ENCODE data around the gene OPALIN.

OPALIN gene, protein sequence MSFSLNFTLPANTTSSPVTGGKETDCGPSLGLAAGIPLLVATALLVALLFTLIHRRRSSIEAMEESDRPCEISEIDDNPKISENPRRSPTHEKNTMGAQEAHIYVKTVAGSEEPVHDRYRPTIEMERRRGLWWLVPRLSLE

DNA sequence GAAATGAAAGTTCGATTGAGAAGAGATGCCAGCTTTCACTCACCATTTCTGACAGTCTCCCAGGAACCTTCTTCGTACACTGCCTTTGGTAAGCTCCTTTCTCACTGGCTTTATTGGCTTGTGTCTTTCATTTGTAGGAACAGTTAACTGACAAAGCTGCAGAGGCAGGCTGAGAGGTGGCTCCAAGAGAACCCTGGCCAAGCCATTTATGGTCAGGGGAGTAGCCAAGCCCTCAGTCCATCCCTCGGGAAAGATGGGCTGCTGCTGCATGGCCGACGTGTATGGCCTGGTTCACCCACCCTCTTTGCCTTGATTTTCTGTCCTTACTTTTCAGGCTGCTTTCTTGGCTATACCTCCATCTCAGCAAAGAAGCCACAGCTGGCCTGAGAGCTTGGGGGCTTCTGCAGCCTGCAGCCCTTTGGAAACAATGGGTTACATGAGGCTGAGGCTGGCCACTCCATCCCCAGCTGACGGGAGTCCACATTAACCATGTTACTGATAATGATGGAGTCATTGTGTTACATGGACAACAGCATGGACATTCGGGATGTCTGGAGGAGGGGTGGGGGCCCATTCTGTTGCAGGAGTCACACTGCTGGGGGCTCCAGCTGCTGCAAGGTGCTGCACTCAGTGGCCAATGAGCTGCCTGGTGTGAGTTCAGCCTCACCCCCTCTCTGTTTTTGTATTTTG lies at the start of gene OPALIN:
Gene OPALIN (minus strand): TSS at position 152 of the 690 bp plus-strand sequence. CDS start 106 bp downstream, at position 46.
- no peak for DNase-seq (ENCODE audit: extremely low spot score)
- POLR2A ChIA-PET, result no interaction called here
- CTCF ChIA-PET, result interaction anchor here (0.8 to 2.7 kb wide), 8 partner anchors 11 to 342 kb away, joined by 3 to 9 read pairs (median 3); no protein-coding TSS in a partner anchor
- TF ChIP-seq, protein P1, sequence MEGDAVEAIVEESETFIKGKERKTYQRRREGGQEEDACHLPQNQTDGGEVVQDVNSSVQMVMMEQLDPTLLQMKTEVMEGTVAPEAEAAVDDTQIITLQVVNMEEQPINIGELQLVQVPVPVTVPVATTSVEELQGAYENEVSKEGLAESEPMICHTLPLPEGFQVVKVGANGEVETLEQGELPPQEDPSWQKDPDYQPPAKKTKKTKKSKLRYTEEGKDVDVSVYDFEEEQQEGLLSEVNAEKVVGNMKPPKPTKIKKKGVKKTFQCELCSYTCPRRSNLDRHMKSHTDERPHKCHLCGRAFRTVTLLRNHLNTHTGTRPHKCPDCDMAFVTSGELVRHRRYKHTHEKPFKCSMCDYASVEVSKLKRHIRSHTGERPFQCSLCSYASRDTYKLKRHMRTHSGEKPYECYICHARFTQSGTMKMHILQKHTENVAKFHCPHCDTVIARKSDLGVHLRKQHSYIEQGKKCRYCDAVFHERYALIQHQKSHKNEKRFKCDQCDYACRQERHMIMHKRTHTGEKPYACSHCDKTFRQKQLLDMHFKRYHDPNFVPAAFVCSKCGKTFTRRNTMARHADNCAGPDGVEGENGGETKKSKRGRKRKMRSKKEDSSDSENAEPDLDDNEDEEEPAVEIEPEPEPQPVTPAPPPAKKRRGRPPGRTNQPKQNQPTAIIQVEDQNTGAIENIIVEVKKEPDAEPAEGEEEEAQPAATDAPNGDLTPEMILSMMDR (IDR thresholded peaks at IDR 0.05; ENCODE audit: control extremely low read depth, extremely low read depth, low read depth, missing control alignments), result no peak

DNA sequence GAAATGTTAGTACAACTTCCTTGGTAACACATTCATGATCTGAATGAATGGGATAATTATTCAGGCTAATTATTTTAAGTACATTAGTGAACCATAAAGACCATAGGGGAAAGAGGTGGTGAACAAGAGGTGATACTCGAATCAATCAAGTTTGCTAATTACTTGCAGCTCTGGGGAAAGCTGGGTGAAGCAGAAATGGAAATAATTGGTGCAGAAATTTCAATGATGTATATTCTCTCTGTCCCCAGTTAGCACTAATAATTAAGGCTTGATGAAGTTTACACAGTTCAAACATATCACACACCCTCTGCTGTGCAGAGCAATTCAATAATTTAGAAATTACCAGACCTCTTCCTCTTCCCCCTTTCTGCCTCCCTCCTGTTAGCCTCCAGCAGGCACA lies 49.4 kb upstream of the OPALIN start:
- TF ChIP-seq, protein P1 (IDR thresholded peaks at IDR 0.05; ENCODE audit: control extremely low read depth, extremely low read depth, low read depth, missing control alignments), result no peak
- DNase-seq (ENCODE audit: extremely low spot score), result no peak
- CTCF ChIA-PET, result interaction anchor here (1.3 to 2.0 kb wide), 2 partner anchors 8 to 11 kb away, joined by 5 to 6 read pairs; no protein-coding TSS in a partner anchor
- POLR2A ChIA-PET, result no interaction called here

DNA sequence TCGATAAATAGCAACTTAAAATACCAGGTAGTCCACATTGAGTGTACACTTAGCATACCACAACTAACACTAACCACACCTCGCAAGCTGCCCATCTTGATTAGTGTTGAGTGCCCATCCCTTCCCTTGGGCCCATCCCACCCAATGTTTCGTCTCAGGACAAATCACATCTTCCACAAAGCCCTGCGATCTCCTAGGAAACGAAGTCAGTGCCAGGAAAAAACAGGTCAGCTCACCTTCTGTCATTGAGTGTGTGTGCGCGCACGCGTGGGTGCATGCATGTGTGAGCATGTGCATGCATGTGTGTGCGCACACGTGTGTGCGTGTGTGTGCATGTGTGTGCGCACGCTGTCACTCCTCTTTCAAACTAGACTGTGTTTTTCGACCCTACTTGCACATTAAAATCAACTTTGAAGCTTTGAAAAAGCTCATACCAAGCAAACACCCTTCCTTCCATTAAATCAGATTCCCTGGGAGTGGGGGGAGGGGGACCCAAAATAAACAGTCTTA lies 48.8 kb upstream of the OPALIN start:
- TF ChIP-seq, protein P1 (IDR thresholded peaks at IDR 0.05; ENCODE audit: control extremely low read depth, extremely low read depth, low read depth, missing control alignments), result no peak
- ChIA-PET POLR2A (no interaction called here), CTCF (interaction anchor here (1.3 to 2.0 kb wide), 3 partner anchors 9 to 33 kb away, joined by 4 to 6 read pairs (median 5); no protein-coding TSS in a partner anchor)
- no peak for DNase-seq (ENCODE audit: extremely low spot score)

DNA sequence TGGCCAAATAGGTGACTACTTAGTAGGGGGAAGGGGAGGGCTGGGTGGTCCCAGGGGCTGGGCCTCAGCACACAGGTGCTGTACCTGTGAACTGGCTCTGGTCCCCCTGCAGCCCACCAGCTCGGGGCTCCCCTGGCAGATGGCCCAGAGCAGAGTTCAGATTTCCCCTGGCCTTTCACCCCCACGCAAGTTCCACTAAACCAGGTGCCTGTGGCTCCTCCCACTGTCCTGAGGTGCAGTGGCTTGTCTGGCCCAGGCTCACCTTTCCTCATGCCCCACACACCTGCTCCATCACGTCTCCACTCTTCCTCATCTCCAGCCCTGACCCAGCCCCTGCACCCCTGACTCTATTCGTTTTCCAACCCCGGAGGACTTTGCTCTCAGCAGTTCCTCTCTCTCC lies 47.3 kb upstream of the OPALIN start:
- CTCF ChIA-PET, result interaction anchor here (0.7 to 1.5 kb wide), 3 partner anchors 11 to 35 kb away, joined by 3 to 6 read pairs (median 4); no protein-coding TSS in a partner anchor
- POLR2A ChIA-PET, result no interaction called here
- DNase-seq (ENCODE audit: extremely low spot score), result no peak
- TF ChIP-seq, protein P1 (IDR thresholded peaks at IDR 0.05; ENCODE audit: control extremely low read depth, extremely low read depth, low read depth, missing control alignments), result no peak

DNA sequence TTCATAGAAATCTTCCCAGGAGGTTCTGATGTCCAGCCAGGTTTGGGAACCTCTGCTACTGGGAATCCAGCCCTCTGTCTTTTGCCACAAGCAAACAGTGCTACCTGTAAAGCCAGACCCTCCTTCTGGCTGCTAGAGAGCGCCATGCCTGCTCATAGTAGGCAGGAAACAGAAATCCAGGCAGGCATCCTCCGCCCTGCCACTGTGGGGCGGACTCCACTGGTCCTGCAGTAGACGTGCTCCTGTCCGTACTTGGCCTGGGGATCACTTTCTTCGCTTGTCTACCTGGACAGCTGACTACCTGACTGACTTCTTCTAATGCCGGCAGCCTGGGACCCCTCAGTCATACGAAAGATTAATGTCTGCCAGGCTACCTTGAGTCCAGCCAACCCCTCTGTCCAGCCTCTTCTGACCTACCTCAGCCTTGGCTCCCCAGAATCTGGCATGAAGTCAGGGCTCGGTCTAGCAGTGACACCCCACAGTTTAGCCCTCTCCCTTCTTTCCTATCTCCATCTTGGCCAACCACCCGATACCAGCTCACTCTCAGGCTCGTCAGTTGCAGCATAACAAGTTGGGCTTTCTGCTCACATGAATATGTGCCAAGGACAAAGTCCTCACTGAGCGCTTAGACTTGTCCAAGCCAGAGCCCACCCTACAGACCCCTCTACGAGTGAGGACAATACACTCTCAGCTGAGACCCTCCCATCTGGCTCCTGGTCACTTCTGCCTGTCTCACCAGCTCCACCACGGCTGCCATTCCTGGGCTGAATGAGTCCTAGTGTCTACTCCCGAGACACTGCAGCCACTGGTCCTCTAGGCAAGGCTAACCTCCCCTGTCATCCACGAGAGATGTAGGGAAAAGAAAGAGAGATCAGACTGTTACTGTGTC lies 43.9 kb upstream of the OPALIN start:
- CTCF ChIA-PET, result no interaction called here
- TF ChIP-seq, protein P1 (IDR thresholded peaks at IDR 0.05; ENCODE audit: control extremely low read depth, extremely low read depth, low read depth, missing control alignments), result no peak
- DNase-seq (ENCODE audit: extremely low spot score), result no peak
- POLR2A ChIA-PET, result no interaction called here

DNA sequence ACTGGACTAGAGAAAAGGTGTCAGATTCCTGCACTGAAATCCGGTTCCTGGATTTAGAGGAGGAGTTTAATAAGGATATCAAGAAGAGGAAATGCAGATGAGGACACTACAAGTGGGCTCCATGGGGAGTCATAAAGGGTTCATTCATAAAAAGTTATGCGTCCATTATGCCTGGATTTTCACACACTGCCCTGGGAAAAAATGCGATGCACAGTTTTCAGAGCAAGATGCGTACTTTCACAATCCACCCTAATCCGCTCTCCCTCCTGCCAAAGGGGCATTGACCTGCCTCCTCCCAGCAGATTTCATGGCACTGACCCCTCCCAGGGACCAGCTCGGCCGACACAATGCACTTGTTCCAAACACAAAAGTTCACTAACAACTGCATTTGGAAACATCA lies 42.2 kb upstream of the OPALIN start:
- ChIA-PET CTCF (interaction anchor here (1.2 to 1.4 kb wide), 2 partner anchors 10 to 19 kb away, joined by 3 read pairs; no protein-coding TSS in a partner anchor), POLR2A (no interaction called here)
- no peak for DNase-seq (ENCODE audit: extremely low spot score)
- TF ChIP-seq, protein P1 (IDR thresholded peaks at IDR 0.05; ENCODE audit: control extremely low read depth, extremely low read depth, low read depth, missing control alignments), result no peak
